Mesothelial cell of epicardium (in vitro differentiated cells): ENCODE data around the gene ANP32A. TPM values are rescaled to one million over a fixed set of nuclear protein-coding genes. Genes with fewer than 3 reads are reported as not detected.

ENCODE experiments used
- DNase-seq, 2 experiments: peaks; one replicate each; pipeline ENCODE4 v3.0.0; 2021; ENCODE audit warnings: low spot score in 2 of 2; ENCODE audit not compliant: unreplicated experiment in 2 of 2
- H3K27ac Mint-ChIP-seq: 2 replicates; pipeline ENCODE4 v1.8.0; 2021; ENCODE audit warnings: mixed read lengths
- H3K27me3 Mint-ChIP-seq: 2 replicates; pipeline ENCODE4 v1.8.0; 2021; ENCODE audit warnings: low read depth, mixed read lengths
- H3K36me3 Mint-ChIP-seq: 2 replicates; pipeline ENCODE4 v1.8.0; 2021; ENCODE audit warnings: mixed read lengths
- H3K4me1 Mint-ChIP-seq: 2 replicates; pipeline ENCODE4 v1.8.0; 2021; ENCODE audit warnings: mixed read lengths
- H3K4me3 Mint-ChIP-seq: 2 replicates; pipeline ENCODE4 v1.8.0; 2021; ENCODE audit warnings: mild to moderate bottlenecking, moderate library complexity, mixed read lengths
- H3K9me3 Mint-ChIP-seq: 2 replicates; pipeline ENCODE4 v1.8.0; 2021; ENCODE audit warnings: mixed read lengths
- total RNA-seq: library from RNA; stranded (reverse); gene quantifications from 3 replicates; pipeline ENCODE4 v1.2.1, GENCODE V29; 2021
- TF ChIP-seq, protein P1 (sequence below): fragments of 200-600 bp; sonication (generic); IDR thresholded peaks from one replicate; pipeline ENCODE4 v1.5.0; 2021; ENCODE audit warnings: antibody characterized with exemption; ENCODE audit not compliant: unreplicated experiment

ANP32A gene
- total RNA-seq, 1 donor from 2014 or later: 183 TPM

DNA sequence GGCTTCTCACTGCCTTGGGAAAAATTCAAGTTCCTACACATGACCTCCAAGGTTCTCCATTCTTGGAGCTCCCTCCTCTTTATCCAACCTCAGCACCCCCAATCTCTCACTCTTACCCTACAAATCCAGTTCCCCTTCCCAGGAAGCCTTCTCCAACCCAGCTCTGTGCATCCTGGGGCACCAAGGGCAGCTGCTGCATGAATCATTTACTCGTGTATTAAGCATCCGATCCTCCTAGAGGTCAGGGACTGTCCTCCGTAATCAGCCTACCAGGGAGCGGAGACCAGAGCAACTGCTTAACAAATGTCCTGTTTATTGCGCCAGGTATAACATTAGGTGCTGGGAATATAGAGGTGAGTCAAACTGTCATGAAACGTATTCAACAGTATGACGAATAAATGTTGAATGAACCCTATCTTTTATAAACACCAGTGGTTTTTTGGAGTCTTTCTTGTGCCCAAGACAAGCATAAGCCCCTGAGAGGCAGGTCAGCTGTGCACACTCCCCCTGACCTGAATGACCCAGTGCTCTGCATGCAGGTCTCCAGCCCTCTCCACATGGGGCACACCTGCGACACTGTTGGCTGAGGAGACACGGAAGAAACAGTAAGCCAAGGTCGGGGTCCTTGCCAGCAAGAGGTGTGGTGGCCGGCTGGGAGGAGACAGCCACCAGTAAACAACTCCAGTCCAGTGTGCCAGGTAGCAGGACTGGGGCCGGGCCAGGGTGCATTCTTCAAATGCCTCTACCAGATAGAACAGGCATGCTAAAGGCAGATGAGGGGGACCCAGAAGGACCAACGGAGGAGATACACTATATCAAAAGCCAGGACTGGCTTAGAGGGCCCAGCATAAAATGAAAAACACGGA, 27.6 kb downstream of the ANP32A start:
- Mint-ChIP-seq H3K27me3 (no peaks in the 10 kb centered on the region), H3K27ac (peak overlapping the region; percentile 74), H3K4me1 (peaks cover 82% of the 10 kb centered on the region), H3K36me3 (no peaks in the 10 kb centered on the region), H3K4me3 (no peak overlapping the region), H3K9me3 (no peaks in the 10 kb centered on the region)
- DNase-seq: no peak
- TF ChIP-seq, protein P1, sequence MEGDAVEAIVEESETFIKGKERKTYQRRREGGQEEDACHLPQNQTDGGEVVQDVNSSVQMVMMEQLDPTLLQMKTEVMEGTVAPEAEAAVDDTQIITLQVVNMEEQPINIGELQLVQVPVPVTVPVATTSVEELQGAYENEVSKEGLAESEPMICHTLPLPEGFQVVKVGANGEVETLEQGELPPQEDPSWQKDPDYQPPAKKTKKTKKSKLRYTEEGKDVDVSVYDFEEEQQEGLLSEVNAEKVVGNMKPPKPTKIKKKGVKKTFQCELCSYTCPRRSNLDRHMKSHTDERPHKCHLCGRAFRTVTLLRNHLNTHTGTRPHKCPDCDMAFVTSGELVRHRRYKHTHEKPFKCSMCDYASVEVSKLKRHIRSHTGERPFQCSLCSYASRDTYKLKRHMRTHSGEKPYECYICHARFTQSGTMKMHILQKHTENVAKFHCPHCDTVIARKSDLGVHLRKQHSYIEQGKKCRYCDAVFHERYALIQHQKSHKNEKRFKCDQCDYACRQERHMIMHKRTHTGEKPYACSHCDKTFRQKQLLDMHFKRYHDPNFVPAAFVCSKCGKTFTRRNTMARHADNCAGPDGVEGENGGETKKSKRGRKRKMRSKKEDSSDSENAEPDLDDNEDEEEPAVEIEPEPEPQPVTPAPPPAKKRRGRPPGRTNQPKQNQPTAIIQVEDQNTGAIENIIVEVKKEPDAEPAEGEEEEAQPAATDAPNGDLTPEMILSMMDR: no peak

DNA sequence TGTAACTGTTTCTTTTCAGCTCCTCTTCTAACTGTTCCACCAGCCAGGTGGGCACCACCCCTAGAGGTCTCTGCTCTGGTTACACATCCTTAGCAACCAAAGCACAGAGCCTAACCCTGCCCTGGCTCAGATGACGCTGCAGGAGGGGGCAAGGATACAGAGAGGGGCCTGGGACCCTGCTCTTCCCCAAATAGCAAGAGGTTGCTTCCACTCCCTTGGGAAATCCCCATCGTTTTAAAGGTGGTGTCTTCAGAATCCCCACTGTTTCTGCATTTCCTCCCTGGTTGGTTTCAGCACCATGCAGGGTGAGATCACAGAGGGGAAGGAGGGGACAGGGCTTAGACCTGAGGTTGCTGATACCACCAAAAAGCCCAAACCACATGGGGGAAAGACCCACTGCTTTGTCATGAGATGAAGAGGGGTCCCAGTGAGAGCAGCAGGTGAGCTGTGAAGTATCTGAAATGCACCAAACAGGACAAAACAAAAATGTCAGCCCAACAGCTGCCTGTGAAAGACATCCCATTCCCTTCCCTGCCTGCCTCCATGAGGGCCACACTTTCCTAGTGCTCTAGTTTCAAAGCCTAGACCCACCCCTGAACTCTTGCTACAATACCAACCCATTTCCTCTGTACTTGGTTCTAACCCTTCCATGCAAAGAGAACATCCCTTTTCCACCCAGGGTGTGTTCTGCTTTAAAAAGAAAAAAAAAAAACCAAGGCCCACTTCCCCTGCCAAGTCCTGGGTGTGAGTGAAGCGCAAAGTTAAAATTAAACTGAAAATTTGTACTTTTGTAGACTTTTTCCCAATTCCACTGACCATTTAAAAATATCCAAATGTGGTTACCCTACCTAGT, 29.0 kb downstream of the ANP32A start:
- H3K9me3 Mint-ChIP-seq: no peaks in the 10 kb centered on the region

DNA sequence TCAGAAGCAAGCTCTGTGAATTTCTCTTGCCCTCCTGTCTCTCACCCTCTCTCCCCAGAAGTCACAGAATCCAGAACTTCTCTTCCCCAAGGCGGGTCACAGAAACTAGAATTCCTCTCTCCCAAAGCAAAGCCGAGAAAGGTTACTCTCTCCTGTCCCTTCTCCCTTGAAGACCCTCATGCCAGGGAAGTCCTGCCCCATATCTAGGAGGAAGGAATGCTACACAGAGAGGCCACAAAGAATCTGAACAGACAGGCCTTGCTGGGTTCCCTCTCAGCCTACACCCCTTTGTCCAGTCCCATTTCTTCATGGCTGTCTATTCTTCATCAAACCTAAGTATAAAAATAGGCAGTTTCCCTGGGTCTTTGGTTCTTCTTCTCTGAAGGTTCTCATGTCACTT, 29.8 kb downstream of the ANP32A start:
- no peaks in the 10 kb centered on the region for H3K9me3 Mint-ChIP-seq
- H3K4me3 Mint-ChIP-seq: no peak overlapping the region

More for the DNA sequence above, 29.0 kb downstream of the ANP32A start:
- Mint-ChIP-seq H3K27me3 (no peaks in the 10 kb centered on the region), H3K36me3 (peaks cover 3% of the 10 kb centered on the region), H3K4me3 (no peak overlapping the region), H3K27ac (peak overlapping the region; percentile 49), H3K4me1 (peaks cover 83% of the 10 kb centered on the region)
- DNase-seq: no peak
- TF ChIP-seq, protein P1: no peak

DNA sequence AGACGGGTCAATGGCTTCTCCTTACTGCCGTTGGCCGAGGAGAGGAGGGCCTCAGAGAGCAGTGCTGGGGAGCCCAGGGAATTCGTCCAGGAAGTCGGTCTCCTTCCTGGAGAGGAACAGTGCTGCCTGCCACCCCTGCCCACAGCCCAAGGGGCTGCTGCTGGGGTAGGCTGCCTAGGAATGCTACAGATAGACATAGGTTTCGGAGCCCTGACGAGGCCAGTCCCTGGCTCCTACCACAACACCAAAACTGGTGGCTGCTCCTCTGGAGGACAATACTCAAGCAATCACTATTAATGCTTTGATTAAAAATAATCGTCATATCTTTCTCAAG, 30.5 kb downstream of the ANP32A start:
- Mint-ChIP-seq H3K4me1 (peaks cover 71% of the 10 kb centered on the region), H3K9me3 (no peaks in the 10 kb centered on the region), H3K27me3 (no peaks in the 10 kb centered on the region), H3K36me3 (peaks cover 11% of the 10 kb centered on the region), H3K4me3 (no peak overlapping the region), H3K27ac (peak overlapping the region; percentile 63)
- TF ChIP-seq, protein P1: no peak
- no peak for DNase-seq

More for the DNA sequence above, 29.8 kb downstream of the ANP32A start:
- no peak for DNase-seq
- Mint-ChIP-seq H3K4me1 (peaks cover 78% of the 10 kb centered on the region), H3K27ac (peak overlapping the region; percentile 63), H3K27me3 (no peaks in the 10 kb centered on the region), H3K36me3 (peaks cover 6% of the 10 kb centered on the region)
- TF ChIP-seq, protein P1: no peak

DNA sequence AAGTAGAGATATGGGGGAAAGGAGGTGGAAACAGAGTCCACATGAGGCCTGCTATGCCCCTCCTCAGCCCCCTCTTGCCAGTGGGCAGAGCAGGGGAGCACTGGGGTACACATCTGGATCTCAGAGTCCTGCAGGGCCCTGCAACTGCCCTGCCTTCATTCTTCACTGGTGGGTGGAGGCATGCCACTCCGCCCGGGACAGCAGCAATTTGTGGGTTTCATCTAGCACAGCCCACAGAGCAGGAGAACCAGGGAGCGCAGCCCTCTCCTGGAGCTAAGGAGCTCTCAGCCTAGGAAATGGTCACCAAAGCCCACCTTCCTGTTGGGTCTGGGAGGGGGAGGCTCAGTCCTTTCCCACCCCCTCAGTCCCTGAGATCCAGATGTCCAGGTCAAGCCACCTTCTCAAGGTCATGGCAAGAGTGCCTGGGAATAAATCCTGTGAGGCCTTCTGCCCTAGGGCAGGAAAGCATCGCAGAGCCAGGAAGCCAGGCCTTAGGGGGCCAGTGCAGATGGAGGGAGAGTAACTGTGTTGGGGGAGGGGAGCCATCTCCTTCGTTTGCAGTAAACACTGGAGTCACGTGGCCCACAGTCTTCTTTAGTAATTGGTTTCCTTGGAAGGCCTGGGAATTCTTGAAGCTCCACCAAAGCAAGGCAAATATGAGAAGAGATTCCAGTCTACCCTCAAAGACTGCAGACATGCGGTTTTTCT, 31.0 kb downstream of the ANP32A start:
- H3K36me3 Mint-ChIP-seq: peaks cover 11% of the 10 kb centered on the region
- H3K9me3 Mint-ChIP-seq: no peaks in the 10 kb centered on the region
- peak overlapping the region; percentile 63 for H3K27ac Mint-ChIP-seq
- no peak for DNase-seq
- H3K27me3 Mint-ChIP-seq: no peaks in the 10 kb centered on the region
- TF ChIP-seq, protein P1: no peak
- peaks cover 66% of the 10 kb centered on the region for H3K4me1 Mint-ChIP-seq
- H3K4me3 Mint-ChIP-seq: no peak overlapping the region
